Measurements from ENCODE around the gene NDRG2.

Gene NDRG2

DNA sequence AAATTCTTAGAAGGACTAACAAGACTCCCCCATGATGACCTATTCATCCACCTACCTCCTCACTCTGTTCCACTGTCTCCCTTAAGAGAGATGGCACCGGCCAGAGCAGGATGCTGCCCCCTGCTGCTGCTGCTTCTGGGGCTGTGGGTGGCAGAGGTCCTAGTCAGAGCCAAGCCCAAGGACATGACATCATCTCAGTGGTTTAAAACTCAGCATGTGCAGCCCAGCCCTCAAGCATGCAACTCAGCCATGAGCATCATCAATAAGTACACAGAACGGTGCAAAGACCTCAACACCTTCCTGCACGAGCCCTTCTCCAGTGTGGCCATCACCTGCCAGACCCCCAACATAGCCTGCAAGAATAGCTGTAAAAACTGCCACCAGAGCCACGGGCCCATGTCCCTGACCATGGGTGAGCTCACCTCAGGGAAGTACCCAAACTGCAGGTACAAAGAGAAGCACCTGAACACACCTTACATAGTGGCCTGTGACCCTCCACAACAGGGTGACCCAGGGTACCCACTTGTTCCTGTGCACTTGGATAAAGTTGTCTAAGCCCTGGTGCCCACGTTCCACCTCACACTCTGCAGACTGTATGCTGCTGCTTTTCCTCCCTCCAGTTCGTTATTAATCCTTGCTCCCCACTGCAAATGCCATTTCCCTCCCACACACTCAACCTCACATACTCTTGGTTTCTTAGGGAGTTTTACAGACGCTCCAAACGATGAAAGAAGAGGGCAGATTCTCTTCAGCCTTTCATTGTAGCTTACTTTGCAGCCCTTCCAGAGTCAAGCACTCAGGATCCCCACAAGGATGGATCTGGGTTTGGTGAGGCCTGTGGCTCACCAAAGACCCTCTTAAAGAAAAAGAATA, 33.2 kb upstream of the NDRG2 start, which contains the start of gene RNASE8 (continued):
- TF ChIP-seq ZNF571 (tag by site-specific recombination; IDR thresholded peaks at IDR 0.05) (no peak), ZNF16 (tag by site-specific recombination; IDR thresholded peaks at IDR 0.05; ENCODE audit: low read depth) (no peak), ZBTB17 (tag by site-specific recombination; IDR thresholded peaks at IDR 0.05) (peak; percentile 37; the same call in 1 of the 2 replicates), INSM2 (tag by site-specific recombination; IDR thresholded peaks at IDR 0.05) (no peak), ZNF175 (tag by site-specific recombination; IDR thresholded peaks at IDR 0.05) (no peak), ZNF555 (tag by site-specific recombination; conservative IDR thresholded peaks at IDR 0.05) (no peak), ZNF155 (tag by site-specific recombination; IDR thresholded peaks at IDR 0.05) (no peak)

GRCh38 chr14:21056520-21057163, 31.8 kb upstream of the NDRG2 start:
- no peaks in the 10 kb centered on the region for H3K9me3 ChIP-seq (ENCODE audit: control insufficient read depth, insufficient read depth, low read depth, low read length)
- ChIA-PET CTCF (interaction anchor here (1.4 to 1.9 kb wide), 5 partner anchors 11 to 43 kb away, joined by 3 to 12 read pairs (median 8); no protein-coding TSS in a partner anchor), POLR2A (interaction anchor here (0.5 to 0.6 kb wide), 2 partner anchors 15 to 82 kb away, joined by 3 read pairs; no protein-coding TSS in a partner anchor)
- no peak overlapping the region for H3K4me3 ChIP-seq (ENCODE audit: low read depth, low read length)
- no peaks in the 10 kb centered on the region for H3K4me1 ChIP-seq (ENCODE audit: control insufficient read depth, insufficient read depth, low read length)
- no peaks in the 10 kb centered on the region for H3K36me3 ChIP-seq (ENCODE audit: control insufficient read depth in 2 of 2, insufficient read depth in 1 of 2, low read length in 2 of 2)
- no peak overlapping the region for H3K27ac ChIP-seq (ENCODE audit: extremely low read depth, low read depth, low read length)
- TF ChIP-seq INSM2 (tag by site-specific recombination; IDR thresholded peaks at IDR 0.05) (no peak), ZNF2 (tag by site-specific recombination; IDR thresholded peaks at IDR 0.05) (no peak), ZNF473 (tag by site-specific recombination; IDR thresholded peaks at IDR 0.05) (no peak), ZBTB48 (tag by site-specific recombination; IDR thresholded peaks at IDR 0.05) (no peak), ZNF140 (tag by site-specific recombination; IDR thresholded peaks at IDR 0.05) (no peak), ZNF416 (tag by site-specific recombination; IDR thresholded peaks at IDR 0.05) (no peak), ZNF239 (tag by site-specific recombination; IDR thresholded peaks at IDR 0.05) (no peak), SCRT2 (tag by site-specific recombination; IDR thresholded peaks at IDR 0.05) (no peak)
- TF ChIP-seq, protein P1, sequence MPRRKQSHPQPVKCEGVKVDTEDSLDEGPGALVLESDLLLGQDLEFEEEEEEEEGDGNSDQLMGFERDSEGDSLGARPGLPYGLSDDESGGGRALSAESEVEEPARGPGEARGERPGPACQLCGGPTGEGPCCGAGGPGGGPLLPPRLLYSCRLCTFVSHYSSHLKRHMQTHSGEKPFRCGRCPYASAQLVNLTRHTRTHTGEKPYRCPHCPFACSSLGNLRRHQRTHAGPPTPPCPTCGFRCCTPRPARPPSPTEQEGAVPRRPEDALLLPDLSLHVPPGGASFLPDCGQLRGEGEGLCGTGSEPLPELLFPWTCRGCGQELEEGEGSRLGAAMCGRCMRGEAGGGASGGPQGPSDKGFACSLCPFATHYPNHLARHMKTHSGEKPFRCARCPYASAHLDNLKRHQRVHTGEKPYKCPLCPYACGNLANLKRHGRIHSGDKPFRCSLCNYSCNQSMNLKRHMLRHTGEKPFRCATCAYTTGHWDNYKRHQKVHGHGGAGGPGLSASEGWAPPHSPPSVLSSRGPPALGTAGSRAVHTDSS (tag by site-specific recombination; IDR thresholded peaks at IDR 0.05) = no peak
- TF ChIP-seq, protein P2, sequence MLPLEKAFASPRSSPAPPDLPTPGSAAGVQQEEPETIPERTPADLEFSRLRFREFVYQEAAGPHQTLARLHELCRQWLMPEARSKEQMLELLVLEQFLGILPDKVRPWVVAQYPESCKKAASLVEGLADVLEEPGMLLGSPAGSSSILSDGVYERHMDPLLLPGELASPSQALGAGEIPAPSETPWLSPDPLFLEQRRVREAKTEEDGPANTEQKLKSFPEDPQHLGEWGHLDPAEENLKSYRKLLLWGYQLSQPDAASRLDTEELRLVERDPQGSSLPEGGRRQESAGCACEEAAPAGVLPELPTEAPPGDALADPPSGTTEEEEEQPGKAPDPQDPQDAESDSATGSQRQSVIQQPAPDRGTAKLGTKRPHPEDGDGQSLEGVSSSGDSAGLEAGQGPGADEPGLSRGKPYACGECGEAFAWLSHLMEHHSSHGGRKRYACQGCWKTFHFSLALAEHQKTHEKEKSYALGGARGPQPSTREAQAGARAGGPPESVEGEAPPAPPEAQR (tag by site-specific recombination; IDR thresholded peaks at IDR 0.05) = no peak
